GM21825 (cell line): Measurements from ENCODE around the gene OSTM1.
"Not testable (repeated sequence)": the region's sequence is repeated elsewhere in the genome, so short reads cannot be mapped to it uniquely, and the experiment has no call there.

Source experiments
- ATAC-seq: cut with Tn5 transposase; IDR thresholded peaks from one replicate; pipeline ENCODE4 v1.9.1; 2021; ENCODE audit warnings: mild to moderate bottlenecking, moderate library complexity; ENCODE audit not compliant: unreplicated experiment

Gene OSTM1

DNA sequence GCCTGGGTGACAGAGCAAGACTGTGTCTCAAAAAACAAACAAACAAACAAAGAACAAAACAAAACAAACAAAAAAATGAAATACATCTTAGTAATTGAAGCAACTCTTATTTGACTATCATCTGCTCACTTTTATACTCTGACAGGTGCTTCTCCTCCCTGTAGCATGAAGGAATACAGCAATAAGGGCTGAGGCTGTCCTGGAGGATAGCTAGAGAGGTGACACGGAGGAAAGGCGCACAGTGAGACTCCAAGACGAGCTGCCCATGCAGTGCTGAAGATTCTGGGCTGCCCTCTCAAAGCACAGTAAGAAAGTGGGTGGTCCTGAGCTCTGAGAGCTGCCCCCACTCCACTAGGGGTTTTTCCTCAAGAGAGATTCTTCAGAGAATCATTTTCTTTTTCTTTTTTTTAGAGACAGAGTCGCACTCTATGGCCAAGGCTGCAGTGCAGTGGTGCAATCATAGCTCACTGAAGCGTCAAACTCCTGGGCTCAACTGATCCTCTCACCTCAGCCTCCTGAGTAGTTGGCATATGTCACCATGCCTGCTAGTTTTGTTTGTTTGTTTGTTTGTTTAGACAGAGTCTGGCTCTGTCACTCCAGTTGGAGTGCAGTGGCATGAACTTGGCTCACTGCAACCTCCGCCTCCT, 50.0 kb downstream of the OSTM1 start:
- ATAC-seq = no peak

DNA sequence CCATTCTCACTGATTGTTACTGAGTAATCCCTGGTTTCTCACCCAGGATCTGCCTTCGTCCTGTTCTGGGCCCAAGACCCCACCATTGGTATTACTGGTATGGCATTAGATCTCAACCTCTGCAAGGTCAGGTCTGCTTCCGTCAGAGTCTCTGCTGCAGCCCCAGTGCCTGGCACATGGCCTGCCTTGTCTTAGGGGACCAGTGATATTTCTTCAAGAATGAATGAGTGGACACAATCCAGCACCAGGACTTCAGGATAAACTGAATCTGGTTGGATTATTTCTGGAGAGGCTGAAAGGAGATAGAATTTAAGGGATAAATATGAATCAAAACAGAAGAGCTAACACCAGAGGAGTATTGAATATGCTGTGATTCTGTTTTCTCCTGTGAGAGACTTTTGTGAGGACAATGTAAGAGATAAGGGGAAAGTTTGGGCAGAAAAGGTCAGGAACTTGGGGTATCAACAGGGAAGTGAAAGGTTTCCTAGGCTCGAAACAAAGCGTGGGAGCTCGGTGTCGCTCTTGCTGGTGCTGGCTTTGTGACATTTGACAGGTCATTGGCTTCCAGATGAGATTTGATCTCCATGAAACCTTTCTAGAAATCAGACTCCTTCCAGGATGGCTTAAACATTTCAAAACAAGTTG, 53.9 kb downstream of the OSTM1 start:
- no peak for ATAC-seq

DNA sequence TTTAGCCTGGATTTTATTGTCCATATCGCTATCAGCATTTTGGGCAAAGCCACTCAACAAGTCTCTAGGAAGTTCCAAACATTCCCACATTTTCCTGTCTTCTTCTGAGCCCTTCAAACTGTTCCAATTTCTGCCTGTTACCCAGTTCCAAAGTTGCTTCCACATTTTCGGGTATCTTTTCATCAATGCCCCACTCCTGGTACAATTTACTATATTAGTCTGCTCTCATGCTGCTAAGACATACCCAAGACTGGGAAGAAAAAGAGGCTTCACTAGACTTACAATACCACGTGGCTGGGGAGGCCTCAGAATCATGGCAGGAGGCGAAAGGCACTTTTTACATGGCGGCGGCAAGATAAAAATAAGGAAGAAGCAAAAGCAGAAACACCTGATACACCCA, 58.3 kb downstream of the OSTM1 start:
- not testable (repeated sequence) for ATAC-seq

DNA sequence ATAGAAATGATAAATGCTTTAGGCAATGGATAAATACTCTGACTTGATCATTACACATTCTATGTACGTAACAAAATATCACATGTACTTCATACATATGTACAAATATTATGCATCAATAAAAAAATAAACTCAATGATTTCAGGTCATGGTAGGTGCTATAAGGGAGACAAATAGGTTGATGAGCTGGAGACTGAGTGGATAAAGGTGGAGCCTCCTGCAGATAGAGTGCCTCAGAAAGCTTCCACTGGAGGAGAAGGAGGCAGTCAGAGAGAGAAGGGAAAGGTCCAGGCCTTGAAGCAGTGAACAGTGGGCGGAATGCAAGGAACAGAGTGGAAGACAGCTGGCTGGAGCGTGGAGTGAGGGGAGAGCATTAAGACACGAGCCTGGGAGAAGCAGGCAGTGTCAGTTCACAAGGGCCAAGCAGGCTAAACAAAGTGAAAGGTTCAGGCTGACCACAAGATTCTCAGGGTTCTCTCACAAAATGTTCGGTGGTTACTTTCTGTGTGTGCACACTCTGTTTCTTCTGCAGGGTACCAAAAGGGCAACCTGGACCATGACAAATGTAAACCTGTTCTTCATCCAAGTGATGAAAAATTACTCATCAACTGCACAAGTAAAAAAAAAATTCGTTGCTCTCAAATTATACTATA, 60.6 kb downstream of the OSTM1 start:
- ATAC-seq = no peak

DNA sequence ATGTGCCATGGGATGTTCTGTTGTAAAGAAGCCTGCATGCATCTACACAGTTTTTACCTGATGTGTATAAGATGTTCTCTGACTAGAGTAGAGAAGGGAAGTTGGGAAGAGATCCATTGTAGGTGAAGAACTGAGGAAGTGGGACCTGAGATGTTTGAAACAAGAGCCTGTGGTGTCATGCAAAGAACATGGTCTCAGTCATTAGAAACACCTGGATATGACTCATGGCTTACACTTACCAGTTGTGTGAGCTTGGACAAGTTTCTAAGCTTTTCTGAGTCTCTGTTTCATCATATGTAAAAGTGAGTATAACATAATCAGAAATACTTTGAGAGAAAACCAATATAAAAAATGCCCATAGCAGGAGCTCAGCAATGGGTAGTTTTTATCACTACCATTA, 64.6 kb downstream of the OSTM1 start:
- no peak for ATAC-seq

DNA sequence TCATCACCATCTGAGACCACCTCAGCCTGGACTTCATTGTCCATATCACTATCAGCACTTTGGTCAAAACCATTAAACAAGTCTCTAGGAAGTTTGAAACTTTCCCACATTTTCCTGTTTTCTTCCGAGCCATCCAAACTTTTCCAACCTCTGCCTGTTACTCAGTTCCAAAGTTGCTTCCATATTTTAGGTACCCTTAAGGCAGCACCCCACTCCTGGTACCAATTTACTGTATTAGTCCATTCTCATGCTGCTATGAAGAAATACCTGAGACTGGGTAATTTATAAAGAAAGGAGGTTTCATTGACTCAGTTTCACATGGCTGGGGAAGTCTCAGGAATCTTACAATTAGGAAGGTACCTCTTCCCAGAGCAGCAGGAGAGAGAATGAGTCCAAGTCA, 65.3 kb downstream of the OSTM1 start:
- ATAC-seq = not testable (repeated sequence)

DNA sequence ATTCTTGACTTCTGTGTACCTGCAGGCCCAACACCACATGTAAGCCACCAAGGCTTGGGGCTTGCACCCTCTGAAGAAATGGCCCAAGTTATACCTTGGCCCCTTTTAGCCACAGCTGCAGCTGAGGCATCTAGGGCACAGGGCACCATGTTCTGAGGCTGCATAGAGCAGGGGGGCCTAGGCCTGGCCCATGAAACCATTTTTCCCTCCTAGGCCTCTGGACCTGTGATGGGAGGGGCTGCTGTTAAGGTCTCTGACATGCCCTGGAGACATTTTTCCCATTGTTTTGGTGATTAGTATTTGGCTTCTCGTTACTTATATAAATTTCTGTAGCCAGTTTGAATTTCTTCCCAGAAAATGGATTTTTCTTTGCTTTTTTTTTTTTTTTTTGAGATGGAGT, 66.2 kb downstream of the OSTM1 start:
- ATAC-seq = no peak

DNA sequence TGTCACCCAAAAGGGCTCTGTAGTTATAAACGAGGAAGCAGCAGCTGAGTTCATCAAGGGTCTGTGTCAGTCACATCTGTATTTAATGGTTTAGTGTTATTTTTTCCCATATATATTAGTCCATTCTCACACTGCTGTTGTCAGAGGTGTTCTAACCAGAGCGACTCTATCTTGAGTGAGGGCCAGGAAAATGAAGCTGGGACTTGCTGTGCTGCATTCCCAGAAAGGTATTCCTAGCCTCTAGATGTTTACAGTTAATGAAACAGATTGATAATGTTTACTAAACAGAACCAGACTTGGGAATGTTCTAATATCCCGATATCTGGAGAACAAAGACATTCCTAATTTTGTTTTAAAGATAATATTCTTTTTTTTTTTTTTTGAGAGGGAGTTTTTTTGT, 68.6 kb downstream of the OSTM1 start:
- ATAC-seq = no peak

DNA sequence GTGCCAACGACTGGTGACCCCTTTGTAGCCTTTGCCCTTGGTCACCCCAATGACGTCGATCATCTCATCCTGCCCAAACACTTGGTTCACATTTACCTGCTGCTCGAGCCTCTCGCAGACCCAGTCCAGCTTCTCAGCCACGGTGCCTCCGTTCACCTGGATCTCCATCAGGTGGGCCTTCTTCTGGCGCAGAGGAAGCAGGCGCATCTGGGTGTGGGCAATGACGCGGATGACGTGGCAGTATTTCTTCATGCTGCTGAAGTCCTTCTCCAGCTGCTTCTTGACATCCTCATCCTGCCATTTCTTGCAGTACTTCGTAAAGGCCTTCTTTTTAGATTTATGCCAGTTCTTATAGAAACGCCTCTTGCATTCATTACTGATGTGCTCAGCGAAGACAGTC, 69.7 kb downstream of the OSTM1 start:
- no peak for ATAC-seq

DNA sequence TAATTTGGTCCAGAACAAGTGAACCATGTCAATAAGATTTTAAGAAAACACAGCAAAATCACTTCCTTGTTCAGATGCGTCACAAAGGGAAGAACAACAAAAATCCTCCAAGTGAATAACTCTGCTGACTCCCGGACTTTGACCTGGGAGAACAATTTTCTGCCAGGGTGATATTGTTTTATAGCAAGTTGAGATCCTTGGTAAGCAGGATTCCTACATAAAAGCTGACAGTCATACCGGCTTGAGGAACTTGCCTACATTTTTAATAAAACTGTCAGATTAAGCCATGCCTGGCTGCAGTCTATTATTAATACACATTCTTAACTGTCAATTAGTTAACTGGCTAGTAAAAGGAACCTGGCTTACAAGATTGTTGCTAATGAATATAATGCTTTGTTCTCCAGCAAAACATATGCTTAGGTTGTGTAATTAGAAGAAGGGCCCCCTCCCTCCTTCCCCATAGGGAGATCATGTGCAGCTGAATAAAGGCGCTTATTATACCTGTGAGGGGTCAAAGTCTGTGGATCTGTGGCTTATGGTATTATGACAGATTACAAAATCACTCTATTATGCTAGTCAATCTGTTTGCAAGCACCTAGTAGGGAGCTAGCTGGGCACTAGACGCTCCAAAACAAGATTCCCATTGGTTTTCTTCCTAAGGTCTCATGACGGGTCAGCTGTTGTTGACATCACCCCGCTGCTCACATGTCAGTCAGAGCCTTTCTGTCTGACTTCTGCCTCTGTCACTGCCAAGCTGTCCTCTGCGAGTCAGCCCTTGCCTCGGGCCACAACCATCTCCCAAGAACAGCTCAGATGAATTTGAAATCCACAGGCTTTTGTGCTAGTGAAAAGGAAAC, 71.9 kb downstream of the OSTM1 start:
- no peak for ATAC-seq

DNA sequence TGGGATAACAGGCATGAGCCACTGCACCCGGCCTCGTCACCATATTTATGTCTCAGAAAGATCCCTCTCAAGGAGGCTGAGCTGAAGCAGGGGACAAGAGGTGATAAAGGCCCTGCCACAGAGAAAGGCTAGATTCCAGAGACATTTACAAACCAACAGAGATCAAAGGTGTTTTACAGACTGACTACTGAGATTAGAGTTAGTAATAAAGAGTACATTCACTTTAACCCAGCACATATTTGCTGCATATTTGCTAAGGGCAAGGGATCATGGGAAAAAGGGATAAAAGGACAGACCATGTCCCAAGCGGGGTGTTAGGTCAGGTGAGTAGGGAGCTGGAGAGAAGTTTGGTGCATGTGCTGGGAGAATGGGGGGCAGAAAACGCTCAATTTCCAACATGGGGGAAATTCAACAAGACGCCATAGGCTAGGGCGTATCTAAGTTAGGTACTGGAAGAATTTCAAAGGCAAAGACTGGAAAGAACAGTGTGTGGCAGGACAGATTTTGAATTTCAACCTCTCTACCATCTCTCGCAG, 72.8 kb downstream of the OSTM1 start:
- ATAC-seq = no peak

DNA sequence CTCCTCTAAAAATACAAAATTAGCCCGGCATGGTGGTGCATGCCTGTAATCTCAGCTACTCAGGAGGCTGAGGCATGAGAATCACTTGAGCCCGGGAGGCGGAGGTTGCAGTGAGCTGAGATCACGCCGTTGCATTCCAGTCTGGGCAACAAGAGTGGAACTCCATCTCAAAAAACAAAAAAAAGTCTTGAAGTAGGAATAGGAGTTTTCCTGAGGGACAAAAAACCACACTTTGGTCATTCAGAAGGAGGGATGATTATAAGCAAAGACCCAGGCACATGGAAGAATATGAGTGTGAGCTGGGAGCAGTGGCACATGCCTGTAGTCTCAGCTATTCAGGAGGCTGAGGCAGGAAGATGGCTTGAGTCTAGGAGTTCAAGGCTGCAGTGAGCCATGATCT, 74.3 kb downstream of the OSTM1 start:
- ATAC-seq = not testable (repeated sequence)

DNA sequence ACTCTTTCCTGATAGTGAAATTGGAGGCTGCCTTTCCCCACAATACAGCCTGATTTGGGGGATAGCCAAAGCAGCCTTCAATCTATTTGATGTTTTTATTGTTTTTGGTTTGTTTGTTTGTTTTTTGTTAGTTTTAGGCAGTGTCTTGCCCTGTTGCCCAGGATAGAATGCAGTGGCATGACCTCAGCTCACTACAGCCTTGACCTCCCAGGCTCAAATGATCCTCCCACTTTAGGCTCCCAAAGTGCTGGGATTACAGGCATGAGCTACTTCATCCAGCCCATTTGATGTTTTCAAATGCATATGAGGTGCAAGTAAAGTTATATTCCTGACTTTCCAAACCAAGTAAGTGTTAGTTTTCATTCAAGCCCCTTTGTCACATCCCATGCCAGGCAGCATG, 75.2 kb downstream of the OSTM1 start:
- ATAC-seq = no peak

DNA sequence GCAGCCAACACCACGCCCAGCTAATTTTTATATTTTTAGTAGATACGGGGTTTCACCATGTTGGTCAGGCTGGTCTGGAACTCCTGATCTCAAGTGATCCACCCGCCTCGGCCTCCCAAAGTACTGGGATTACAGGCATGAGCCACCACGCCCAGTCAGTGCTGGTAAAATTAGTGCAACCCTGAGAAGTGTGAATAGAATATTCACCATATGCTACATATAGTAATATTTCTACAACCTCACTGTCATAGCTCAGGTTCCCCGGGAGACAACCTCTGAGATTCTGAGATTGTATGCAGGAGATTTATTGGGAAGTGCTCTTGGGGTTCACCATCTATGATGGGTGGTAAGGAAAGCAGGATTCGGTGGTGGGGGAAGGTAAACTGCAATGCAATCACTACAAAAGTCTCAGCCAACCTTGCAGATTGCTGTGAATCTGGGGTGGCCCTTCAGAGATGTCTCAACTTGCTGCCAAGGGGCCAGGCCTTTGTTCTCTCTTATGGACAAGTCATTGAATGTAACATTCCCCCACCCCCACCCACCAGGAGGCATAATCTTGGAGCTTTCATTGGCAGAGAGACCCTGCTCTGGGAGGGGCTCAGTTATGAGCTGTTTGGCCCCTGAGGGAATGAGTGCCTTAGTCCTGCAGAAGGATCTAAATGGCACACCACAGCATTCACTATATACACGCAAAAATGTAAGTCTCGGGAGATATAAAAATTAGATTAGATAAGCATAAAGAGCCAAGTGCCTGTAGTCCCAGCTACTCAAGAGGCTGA, 82.6 kb downstream of the OSTM1 start:
- no peak for ATAC-seq
